ENCODE results near the gene SLCO1C1. TPM values are rescaled to one million over a fixed set of nuclear protein-coding genes. Genes with fewer than 3 reads are reported as not detected.
"Not testable (repeated sequence)": the region's sequence is repeated elsewhere in the genome, so short reads cannot be mapped to it uniquely, and the experiment has no call there.

The SLCO1C1 gene
- total RNA-seq, 1 experiment from 2014 or later, result not detected

DNA sequence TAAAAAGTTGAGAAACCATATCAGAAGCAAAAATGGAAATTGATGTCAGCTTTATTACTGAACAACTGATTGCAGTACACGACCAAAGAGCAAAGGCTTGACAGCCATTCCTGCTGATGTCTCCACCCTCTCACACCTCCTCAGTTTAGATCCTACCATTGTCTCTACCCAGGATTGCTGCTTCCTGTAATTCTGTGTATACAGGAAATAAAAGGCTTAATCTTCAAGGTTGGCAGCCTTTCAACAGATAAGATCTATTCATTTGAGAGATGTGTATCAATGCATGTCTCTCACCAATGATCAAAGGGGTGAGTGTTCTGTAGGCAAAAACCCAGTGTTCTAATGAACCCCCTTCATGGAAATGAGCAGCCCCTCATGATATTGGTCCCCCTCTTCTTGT is 27.0 kb downstream of the SLCO1C1 start:
- H3K36me3 ChIP-seq, result no peaks in the 10 kb centered on the region
- H3K9me3 ChIP-seq (replicated peaks), result no peaks in the 10 kb centered on the region
- no peaks in the 10 kb centered on the region for H3K4me1 ChIP-seq (replicated peaks)
- H3K27me3 ChIP-seq (replicated peaks), result no peaks in the 10 kb centered on the region
- DNase-seq (ENCODE audit: low read depth in 1 of 2, low spot score in 2 of 2), result no peak
- H3K4me3 ChIP-seq, result no peak overlapping the region
- H3K27ac ChIP-seq, result no peak overlapping the region

DNA sequence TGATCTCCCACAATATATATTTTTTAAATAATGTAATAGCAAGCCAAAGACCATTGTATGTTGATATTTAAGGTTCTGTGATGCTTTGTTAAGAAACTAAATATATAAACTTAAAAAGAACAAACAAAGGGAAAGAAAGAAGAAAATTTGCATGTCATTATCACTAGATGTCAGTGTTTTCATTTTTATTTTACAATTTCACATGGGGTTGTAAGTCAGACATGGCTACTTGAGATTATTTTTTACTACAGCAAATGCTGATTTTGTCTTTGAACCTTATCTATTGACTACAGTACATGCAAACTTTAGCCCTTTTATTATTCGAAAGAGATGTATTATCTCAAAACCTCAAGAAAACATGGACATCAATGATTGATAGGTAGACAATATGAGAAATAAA is 36.1 kb downstream of the SLCO1C1 start:
- Histone ChIP-seq H3K27me3 (replicated peaks) (no peaks in the 10 kb centered on the region), H3K36me3 (no peaks in the 10 kb centered on the region), H3K4me1 (replicated peaks) (no peaks in the 10 kb centered on the region), H3K4me3 (no peak overlapping the region), H3K27ac (no peak overlapping the region), H3K9me3 (replicated peaks) (no peaks in the 10 kb centered on the region)
- no peak for DNase-seq (ENCODE audit: low read depth in 1 of 2, low spot score in 2 of 2)

DNA sequence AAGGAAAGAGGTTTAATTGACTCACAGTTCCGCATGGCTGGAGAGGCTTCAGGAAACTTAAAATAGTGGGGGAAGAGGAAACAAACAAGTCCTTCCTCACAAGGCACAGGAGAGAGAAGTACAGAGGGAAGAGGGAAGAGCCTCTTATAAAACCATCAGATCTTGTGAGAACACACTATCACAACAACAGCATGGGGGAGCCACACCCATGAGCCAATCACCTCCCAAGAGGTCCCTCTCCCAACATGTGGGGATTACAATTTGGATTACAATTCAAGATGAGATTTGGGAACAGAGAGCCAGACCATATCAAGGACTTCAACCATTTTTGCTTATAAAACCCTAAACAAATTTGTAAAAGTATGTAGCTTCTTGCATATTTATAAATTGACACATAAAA is 45.8 kb downstream of the SLCO1C1 start:
- Histone ChIP-seq H3K4me1 (replicated peaks) (no peaks in the 10 kb centered on the region), H3K36me3 (no peaks in the 10 kb centered on the region), H3K27me3 (replicated peaks) (no peaks in the 10 kb centered on the region), H3K4me3 (no peak overlapping the region), H3K9me3 (replicated peaks) (no peaks in the 10 kb centered on the region), H3K27ac (no peak overlapping the region)
- DNase-seq (ENCODE audit: low read depth in 1 of 2, low spot score in 2 of 2), result no peak

DNA sequence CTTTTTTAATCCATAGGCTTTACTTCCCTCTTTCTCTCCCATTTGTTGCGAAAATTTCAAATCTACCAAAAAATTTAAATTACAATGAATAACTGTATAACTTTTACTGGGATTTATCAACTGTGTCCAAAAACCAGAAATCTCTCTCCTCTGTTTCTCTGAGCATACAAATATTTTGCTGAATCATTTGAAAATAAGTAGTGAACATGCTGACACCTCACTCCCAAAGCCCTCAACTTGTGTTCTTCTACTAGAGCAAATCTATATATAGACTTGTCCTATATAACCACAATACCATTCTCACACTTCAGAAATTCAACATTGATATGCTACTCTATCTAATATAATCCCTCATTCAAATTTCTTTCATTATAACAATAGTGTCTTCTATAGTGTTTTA is 53.1 kb downstream of the SLCO1C1 start:
- Histone ChIP-seq H3K27ac (no peak overlapping the region), H3K36me3 (no peaks in the 10 kb centered on the region), H3K4me3 (no peak overlapping the region), H3K9me3 (replicated peaks) (no peaks in the 10 kb centered on the region), H3K27me3 (replicated peaks) (no peaks in the 10 kb centered on the region), H3K4me1 (replicated peaks) (no peaks in the 10 kb centered on the region)
- no peak for DNase-seq (ENCODE audit: low read depth in 1 of 2, low spot score in 2 of 2)

DNA sequence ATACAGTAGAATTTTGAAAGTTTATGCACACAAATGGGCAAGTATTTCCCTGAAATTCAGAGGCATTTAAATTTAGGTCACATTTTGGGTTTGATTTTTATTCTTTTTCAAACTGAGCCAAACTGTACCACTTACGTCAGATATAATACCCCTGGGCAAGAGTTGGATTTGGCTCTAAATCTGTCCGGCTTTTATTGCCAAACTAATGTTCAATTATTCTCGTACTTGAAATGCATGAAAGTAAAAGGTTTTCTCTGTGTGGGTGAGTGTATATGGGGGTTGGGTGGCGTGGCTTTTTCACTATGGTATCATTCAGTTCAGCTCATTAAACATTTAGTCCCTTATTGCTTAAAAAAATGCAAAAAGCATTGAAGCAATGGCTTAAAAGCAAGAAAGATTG is 55.9 kb downstream of the SLCO1C1 start:
- no peak overlapping the region for H3K27ac ChIP-seq

DNA sequence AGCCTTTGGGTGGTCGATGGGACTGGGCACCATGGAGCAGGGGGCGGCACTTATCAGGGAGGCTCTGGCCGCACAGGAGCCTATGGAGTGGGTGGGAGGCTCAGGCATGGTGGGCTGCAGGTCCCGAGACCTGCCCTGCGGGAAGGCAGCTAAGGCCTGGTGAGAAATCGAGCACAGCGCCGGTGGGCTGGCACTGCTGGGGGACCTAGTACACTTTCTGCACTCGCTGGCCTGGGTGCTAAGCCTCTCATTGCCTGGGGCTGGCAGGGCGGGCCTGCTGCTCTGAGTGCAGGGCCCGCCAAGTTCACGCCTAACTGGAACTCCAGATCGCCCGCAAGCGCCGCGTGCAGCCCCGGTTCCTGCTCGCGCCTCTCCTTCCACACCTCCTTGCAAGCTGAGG is 82.3 kb downstream of the SLCO1C1 start:
- no peak overlapping the region for H3K27ac ChIP-seq

More for the DNA sequence above, 55.9 kb downstream of the SLCO1C1 start:
- Histone ChIP-seq H3K36me3 (no peaks in the 10 kb centered on the region), H3K9me3 (replicated peaks) (no peaks in the 10 kb centered on the region), H3K4me3 (no peak overlapping the region), H3K4me1 (replicated peaks) (no peaks in the 10 kb centered on the region), H3K27me3 (replicated peaks) (no peaks in the 10 kb centered on the region)
- no peak for DNase-seq (ENCODE audit: low read depth in 1 of 2, low spot score in 2 of 2)

DNA sequence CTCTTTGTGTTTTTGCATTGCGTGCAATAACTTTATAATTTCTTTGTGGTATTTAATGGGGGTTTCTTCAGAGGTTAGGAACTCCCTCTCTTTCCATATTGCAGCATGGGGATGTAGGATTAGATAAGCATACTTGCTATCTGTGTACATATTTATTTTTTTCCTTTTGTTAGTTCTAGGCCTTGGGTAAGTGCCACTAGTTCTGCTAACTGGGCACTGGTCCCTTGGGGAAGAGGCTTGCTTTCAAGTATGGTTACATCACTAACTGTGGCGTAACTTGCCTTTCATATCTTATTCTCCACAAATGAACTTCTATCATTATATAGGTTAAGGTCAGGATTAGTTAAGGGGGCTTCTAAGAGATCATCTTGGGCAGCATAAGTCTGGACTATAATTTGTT is 83.8 kb downstream of the SLCO1C1 start:
- H3K36me3 ChIP-seq, result no peaks in the 10 kb centered on the region
- DNase-seq (ENCODE audit: low read depth in 1 of 2, low spot score in 2 of 2), result no peak
- H3K4me1 ChIP-seq (replicated peaks), result no peaks in the 10 kb centered on the region
- H3K4me3 ChIP-seq, result no peak overlapping the region
- H3K27me3 ChIP-seq (replicated peaks), result no peaks in the 10 kb centered on the region
- no peaks in the 10 kb centered on the region for H3K9me3 ChIP-seq (replicated peaks)
- no peak overlapping the region for H3K27ac ChIP-seq

More for the DNA sequence above, 82.3 kb downstream of the SLCO1C1 start:
- H3K27me3 ChIP-seq (replicated peaks), result no peaks in the 10 kb centered on the region
- no peaks in the 10 kb centered on the region for H3K4me1 ChIP-seq (replicated peaks)
- no peaks in the 10 kb centered on the region for H3K9me3 ChIP-seq (replicated peaks)
- H3K4me3 ChIP-seq, result no peak overlapping the region
- no peaks in the 10 kb centered on the region for H3K36me3 ChIP-seq
- no peak for DNase-seq (ENCODE audit: low read depth in 1 of 2, low spot score in 2 of 2)

DNA sequence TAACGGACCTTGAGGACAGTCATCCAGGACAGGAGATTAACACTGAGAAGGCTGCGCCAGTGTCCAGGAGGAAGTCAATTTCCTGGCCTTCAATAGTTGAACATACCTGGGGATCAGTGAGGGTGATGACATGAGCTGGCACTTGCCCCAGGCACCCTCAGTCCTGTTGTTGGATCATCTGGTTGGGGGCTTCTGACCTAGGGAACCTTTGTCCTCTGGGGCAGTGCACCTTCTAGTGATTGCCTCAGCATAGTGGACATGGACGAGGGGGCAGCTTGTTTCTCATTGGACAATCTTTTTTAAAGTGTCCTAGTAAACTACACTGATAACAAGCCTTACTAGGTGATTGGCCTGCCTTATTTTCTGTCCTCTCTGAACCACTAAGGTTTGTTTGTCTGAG is 84.8 kb downstream of the SLCO1C1 start:
- H3K4me3 ChIP-seq; H3K36me3 ChIP-seq; H3K4me1 ChIP-seq (replicated peaks); H3K9me3 ChIP-seq (replicated peaks); DNase-seq (ENCODE audit: low read depth in 1 of 2, low spot score in 2 of 2); H3K27me3 ChIP-seq (replicated peaks); H3K27ac ChIP-seq: not testable (repeated sequence)

DNA sequence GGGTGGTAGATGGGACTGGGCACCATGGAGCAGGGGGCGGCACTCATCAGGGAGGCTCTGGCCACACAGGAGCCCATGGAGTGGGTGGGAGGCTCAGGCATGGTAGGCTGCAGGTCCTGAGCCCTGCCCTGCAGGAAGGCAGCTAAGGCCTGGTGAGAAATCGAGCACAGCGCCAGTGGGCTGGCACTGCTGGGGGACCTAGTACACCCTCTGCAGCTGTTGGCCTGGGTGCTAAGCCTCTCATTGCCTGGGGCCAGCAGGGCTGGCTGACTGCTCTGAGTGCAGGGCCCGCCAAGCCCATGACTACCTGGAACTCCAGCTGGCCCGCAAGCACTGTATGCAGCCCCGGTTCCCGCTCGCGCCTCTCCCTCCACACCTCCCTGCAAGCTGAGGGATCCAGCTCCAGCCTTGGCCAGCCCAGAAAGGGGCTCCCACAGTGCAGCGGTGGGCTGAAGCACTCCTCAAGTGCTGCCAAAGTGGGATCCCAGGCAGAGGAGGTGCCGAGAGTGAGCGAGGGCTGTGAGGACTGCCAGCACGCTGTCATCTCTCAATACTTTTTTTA is 88.7 kb downstream of the SLCO1C1 start:
- H3K36me3 ChIP-seq; H3K27ac ChIP-seq; H3K9me3 ChIP-seq (replicated peaks); H3K4me3 ChIP-seq; DNase-seq (ENCODE audit: low read depth in 1 of 2, low spot score in 2 of 2); H3K4me1 ChIP-seq (replicated peaks); H3K27me3 ChIP-seq (replicated peaks): not testable (repeated sequence)

DNA sequence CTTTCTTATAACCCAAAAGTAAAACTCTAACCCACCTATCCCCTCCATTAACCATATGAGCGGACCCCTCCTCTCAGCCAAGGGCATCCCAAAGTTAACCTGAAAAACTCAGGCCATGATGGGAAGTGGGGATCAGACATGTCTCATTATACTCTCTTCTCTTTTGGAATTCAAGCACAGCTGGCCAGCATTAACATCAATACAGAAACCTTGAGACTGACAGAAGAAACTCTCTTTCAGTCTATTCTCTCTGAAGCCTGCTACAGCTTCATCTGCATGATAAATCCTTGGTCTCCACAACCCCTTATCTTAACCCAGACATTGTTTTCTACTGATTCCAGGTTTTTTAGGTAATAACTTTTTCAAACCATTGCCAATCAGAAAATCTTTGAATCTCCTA is 97.8 kb downstream of the SLCO1C1 start:
- no peak for DNase-seq (ENCODE audit: low read depth in 1 of 2, low spot score in 2 of 2)
- Histone ChIP-seq H3K4me1 (replicated peaks) (no peaks in the 10 kb centered on the region), H3K27ac (no peak overlapping the region), H3K4me3 (no peak overlapping the region), H3K27me3 (replicated peaks) (no peaks in the 10 kb centered on the region), H3K9me3 (replicated peaks) (no peaks in the 10 kb centered on the region), H3K36me3 (no peaks in the 10 kb centered on the region)

DNA sequence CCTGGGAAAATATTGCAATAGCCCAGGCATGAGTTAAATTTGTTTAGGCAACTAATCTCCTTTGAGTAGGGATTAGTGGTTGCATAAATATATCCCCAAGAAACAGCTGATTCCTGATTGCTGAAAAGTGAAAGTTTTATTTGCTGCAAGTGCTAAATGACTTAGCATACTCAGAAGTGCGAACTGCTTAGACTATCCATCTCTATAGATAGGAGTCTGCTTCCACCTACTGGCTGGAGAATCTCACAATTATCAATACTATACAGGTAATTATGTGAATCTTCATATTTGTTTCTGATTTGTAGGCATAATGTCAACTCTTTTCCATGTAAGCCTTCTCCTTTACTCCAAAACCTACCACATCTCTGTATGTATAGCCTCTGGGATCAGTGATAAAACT is 103.4 kb downstream of the SLCO1C1 start:
- no peaks in the 10 kb centered on the region for H3K9me3 ChIP-seq (replicated peaks)
- H3K27ac ChIP-seq, result no peak overlapping the region
- no peaks in the 10 kb centered on the region for H3K36me3 ChIP-seq
- H3K4me1 ChIP-seq (replicated peaks), result no peaks in the 10 kb centered on the region
- H3K4me3 ChIP-seq, result no peak overlapping the region
- DNase-seq (ENCODE audit: low read depth in 1 of 2, low spot score in 2 of 2), result no peak
- H3K27me3 ChIP-seq (replicated peaks), result no peaks in the 10 kb centered on the region

DNA sequence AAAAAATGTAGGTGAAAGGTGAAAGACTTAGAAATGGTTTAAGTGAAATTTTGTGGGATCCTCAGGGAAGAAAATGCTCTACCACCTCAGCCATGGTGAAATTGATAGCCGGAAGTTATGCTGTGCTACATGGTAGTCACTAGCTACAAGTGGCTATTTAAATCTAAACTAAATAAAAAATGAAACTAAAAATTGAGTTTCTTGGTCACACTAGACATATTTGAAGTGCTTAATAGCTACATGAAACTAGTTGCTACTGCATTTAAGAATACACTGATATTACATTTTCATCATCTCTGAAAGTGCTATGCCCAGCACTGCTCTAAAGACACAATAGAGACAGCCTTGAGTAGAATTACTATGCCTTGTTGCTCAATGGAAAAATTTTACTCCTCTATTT is 105.0 kb downstream of the SLCO1C1 start:
- Histone ChIP-seq H3K4me3 (no peak overlapping the region), H3K36me3 (no peaks in the 10 kb centered on the region), H3K27ac (no peak overlapping the region), H3K27me3 (replicated peaks) (no peaks in the 10 kb centered on the region), H3K9me3 (replicated peaks) (no peaks in the 10 kb centered on the region), H3K4me1 (replicated peaks) (no peaks in the 10 kb centered on the region)
- no peak for DNase-seq (ENCODE audit: low read depth in 1 of 2, low spot score in 2 of 2)

DNA sequence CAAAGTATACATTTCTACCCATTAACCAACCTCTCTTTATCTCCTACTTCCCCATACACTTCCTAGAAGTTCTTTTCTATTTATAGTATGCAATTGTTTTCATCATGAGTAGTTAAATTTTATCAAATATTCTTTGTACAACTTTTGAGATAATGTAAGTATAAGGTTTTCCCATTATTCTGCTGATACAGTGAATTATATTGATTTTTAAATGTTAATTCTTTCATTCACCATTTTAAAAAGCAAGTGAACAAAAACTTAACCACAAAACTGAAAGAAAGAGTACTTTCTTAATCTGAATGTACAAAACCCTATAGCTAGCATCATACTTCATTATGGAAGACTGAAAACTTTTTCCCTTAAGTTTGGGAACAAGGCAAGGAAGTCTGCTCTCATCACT is 105.9 kb downstream of the SLCO1C1 start:
- Histone ChIP-seq H3K9me3 (replicated peaks) (no peaks in the 10 kb centered on the region), H3K4me3 (no peak overlapping the region), H3K27me3 (replicated peaks) (no peaks in the 10 kb centered on the region), H3K27ac (no peak overlapping the region), H3K36me3 (no peaks in the 10 kb centered on the region), H3K4me1 (replicated peaks) (no peaks in the 10 kb centered on the region)
- no peak for DNase-seq (ENCODE audit: low read depth in 1 of 2, low spot score in 2 of 2)

All from SJSA1 (cell line).